GM12872 (cell line): ENCODE results near the gene ZSCAN1.

Experiments used
- TF ChIP-seq, protein P1 (sequence below): IDR thresholded peaks from 3 replicates; pipeline ENCODE4 v1.5.1; 2011; ENCODE audit warnings: low read depth, mild to moderate bottlenecking, low read length, moderate library complexity; ENCODE audit not compliant: insufficient read depth

Gene ZSCAN1

DNA sequence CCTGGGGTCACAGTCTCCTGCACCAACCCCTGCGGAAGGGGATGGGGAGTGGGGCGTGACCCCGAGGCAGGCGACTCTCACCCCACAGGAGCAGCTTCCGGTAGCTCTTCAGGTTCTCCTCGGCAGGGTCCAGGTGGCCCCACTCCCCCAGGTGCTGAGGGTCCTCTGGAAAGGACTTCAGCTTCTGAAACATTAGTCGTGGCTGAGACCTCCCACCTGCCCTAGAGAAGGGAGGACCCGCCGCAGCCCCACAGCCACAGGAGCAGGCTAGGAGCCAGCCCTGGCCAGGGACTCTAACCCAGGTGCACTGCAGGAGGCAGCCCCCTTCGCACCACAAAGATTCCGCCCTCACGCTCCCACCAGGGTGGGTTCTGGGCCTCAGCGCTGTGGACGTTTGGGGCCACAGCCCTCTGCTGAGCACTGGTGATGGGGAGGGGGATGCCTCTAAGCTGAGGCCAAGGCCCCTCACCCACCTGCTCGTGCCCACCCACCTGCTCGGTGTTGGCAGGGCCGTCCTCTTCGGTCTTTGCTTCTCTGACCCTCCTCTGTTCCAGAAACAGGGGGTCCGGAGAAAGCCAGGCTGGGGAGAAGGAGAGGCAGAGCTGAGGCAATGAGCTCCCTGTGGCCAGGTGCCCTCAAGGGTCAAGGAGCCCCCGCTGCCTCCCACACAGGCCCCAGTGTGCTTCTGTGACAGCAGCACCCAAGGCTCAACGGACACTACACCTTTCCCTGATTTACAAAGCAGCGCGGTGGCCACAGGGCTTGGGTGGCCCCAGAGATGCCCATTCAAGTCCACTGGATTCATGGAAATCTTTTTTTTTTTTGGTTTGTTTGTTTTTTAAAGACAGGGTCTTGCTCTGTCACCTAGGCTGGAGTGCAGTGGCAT, 53.2 kb downstream of the ZSCAN1 start:
- TF ChIP-seq, protein P1, sequence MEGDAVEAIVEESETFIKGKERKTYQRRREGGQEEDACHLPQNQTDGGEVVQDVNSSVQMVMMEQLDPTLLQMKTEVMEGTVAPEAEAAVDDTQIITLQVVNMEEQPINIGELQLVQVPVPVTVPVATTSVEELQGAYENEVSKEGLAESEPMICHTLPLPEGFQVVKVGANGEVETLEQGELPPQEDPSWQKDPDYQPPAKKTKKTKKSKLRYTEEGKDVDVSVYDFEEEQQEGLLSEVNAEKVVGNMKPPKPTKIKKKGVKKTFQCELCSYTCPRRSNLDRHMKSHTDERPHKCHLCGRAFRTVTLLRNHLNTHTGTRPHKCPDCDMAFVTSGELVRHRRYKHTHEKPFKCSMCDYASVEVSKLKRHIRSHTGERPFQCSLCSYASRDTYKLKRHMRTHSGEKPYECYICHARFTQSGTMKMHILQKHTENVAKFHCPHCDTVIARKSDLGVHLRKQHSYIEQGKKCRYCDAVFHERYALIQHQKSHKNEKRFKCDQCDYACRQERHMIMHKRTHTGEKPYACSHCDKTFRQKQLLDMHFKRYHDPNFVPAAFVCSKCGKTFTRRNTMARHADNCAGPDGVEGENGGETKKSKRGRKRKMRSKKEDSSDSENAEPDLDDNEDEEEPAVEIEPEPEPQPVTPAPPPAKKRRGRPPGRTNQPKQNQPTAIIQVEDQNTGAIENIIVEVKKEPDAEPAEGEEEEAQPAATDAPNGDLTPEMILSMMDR: no peak

DNA sequence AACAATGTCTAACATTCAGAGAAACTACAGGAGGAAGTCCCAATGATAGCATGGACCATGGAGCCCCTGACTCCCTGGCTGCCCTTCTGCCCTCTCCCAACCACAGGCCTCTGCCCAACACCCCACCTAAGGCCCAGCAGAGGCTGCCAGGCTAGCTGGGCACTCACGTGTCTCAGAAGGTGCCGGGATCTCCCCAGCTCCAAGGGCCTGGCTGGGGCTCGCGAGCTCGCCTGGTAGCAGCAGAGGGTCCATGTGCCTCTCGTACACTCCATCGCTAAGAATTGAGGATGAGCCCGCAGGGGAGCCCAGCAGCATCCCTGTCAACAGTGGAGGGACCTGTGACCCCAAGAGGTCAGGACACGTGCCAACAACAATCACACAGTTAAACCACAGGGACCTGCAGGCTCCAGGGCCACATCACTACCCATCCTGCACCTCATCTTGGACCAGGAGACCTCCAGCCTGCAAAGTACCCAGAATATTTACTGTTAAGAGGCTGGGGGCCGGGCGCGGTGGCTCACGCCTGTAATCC, 54.8 kb downstream of the ZSCAN1 start:
- TF ChIP-seq, protein P1: no peak

DNA sequence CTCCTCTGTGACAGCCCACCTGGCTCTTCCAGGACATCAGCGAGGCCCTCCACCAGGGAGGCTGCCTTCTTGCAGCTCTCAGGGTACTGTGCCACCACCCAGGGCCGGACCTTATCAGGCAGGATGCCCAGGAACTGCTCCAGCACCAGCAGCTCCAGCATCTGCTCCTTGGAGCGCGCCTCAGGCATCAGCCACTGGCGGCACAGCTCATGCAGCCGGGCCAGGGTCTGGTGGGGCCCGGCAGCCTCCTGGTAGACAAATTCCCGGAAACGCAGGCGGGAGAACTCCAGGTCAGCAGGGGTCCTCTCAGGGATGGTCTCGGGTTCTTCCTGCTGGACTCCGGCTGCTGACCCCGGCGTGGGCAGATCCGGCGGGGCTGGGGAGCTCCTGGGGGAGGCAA, 56.0 kb downstream of the ZSCAN1 start:
- TF ChIP-seq, protein P1: no peak

DNA sequence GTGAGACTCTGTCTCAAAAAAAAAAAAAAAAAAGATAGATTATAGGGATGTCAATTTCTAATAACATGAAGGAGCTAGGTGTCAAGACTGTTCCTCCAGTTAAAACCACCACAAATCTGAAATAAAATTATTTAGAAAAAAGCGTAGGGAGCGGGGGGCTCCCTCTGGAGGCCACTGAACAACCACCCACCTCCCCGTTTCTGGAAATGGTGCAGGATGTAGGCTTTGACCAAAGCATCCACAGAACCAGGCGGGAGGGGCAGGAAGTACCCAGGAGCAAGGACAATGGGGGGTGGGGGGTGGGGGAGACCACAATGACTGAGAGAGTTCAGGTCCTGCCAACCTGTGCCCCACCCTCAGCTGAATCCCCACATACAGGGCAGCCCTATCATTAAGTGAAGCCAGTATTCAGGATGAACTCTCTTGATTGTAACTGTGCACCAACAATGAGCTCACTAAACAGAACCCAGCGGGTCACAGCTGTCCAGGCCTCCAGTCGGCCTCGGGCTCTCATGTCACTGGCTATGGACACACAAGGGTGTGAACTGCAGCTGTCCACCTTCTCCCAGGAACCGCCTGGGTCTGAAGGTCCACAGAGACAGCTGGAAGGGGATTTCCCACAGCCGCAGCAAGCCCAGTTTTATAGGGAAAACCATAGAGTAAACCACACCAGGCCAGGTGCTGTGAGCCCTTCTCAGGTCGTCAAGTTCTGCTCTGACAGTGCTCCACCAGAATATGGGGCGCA, 57.6 kb downstream of the ZSCAN1 start:
- TF ChIP-seq, protein P1: no peak

DNA sequence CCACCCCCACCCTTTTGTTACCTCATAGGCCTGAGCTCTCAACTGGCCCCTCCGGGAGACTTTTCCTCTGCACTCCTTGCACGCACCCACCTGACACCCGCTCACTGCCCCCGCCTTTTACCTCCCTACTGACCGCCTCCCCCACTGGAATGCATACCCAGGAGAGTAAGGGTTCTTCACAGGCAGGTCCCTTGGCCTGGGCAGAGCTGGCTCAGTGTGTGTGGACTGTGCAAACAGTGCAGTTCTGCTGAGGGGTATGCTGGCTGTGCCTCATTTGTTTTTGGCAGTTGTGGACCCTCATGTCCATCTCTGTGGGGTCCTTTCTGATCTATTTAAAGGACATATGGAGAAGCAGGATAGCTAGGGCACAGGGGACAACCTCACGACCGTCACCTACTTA, 59.2 kb downstream of the ZSCAN1 start:
- TF ChIP-seq, protein P1: no peak

DNA sequence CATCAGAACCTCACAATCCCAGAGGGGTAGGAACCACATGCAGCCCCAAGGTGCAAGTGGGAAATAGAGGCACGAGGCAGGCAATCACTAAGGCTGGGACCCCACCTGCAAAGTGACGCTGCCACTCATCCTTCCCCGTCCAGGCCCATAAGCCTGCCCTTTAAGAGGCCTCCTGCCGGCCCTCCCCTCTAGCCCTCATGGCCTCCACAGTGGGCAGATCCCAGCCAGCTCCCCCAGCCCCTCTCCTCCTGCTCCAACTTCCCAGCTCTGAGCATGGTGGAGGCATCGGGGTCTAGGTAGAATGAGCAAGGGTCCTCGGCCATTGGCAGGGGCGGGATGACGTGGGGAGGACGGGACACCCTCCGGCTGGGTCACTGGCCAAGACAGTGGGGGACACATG, 61.5 kb downstream of the ZSCAN1 start:
- TF ChIP-seq, protein P1: no peak

DNA sequence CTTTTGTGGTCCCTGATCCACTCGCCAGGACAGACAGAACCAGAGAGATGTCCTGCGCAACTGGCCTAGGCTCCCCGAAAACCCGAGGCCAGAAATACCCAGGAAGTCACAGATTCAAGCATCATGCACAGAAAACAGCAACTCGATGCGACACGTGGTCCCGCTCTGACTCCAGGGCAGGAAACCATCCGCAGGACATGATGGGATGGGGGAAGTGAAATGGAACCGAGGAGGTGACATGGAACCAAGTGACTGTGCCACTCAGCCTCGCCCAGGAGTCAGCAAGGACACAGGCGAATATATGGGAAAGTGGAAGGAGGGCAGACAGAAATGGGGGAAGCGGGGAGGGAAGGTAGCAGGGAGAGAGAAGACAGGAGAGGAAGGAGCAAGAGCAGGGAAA, 63.1 kb downstream of the ZSCAN1 start:
- TF ChIP-seq, protein P1: no peak
